Esophagus mucosa (tissue), 1 donor: ENCODE results near the gene INHBB. TPM values are rescaled to one million over a fixed set of nuclear protein-coding genes. Genes with fewer than 3 reads are reported as not detected.
"Not testable (repeated sequence)": the region's sequence is repeated elsewhere in the genome, so short reads cannot be mapped to it uniquely, and the experiment has no call there.

ENCODE experiments used
- ATAC-seq: fragments of 200-7000 bp; cut with Tn5 transposase; one replicate; pipeline ENCODE4 v1.9.1; 2020
- total RNA-seq: library from RNA; stranded (reverse); gene quantifications from one replicate; pipeline ENCODE4 v1.2.4, GENCODE V29; 2023
- donor health status: DM: yes; HTN: yes; CAD: no.

The INHBB gene
- total RNA-seq, 1 donor from 2014 or later = 0.72 TPM

- ATAC-seq = no peak
Observed at GRCh38 chr2:120382541-120383144, 36.7 kb downstream of the INHBB start.

- no peak for ATAC-seq
Observed at GRCh38 chr2:120383191-120383590, 37.3 kb downstream of the INHBB start.

DNA sequence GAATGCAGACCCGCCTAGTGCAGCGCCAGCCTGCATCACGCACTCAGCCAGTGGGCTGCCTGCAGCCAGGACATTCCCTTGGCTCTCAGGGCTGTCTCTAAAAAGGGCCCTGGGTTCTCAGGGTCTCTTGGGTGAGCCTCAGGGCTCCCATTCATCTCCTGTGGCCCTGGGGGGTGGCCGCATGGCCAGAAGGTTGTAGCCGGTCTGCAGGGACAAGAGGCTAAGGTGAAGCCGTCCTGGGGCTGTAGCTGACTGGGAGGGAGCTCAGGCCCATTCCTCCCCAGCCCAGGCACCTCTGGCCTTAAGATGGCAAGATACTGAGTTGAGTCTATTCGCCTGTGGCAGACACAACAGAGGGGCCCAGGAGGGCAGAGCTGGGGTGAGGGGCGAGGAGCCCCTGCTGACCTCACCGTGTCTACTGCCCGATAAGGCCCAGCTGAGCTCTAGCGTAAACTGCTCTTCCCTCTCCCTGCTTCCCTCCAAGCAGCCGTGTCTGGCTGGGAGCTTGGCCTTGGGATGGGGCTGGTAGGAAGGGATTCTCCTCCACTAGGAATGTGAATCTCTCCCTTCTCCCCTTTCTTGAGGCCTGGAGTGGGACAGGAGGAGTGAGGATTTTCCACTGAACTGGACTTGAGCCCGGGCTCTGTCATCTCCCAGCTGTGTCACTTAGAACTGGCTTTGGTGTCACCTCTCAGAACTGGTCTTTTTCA, 37.9 kb downstream of the INHBB start:
- no peak for ATAC-seq

DNA sequence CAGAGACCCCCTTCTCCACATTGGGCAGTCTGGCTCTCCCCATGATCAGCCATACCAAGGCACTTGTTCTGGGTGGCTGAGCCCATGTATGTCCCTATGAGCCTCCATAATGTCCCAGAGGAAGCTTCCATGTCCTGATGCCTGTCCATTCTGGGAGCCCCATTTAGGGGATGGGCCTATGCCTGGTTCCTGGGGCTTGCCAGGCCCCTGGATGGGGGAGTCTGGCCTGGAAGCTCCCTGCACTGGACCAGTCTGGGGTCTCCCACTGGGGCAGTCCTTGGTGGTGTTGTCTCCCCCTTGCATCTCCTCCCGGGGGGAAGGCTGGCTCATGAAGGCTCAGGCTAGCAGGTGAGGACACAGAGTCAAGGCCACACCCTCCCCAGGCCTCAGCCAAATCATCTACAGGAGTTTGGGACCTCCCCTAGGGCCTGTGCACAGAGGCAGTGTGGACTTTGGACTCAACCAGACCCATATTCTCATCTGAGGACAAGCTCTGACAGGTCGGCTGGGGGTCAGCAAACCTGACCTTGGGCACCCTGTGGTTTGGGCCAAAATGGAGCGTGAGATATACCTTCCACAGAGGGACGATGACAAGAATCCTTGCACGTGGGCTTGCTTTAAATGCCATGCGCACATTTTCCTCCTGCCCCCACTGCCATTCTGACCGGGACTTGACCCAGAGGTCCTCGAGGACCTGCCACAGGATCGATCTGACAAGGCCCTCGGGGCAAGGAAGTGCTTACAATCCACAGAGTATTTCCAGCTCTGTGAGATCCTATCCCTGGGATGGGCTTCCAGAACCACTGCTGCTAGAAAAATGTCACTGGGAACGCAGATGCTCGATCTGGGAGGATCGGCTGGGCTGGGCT, 38.8 kb downstream of the INHBB start:
- ATAC-seq = no peak

GRCh38 chr2:120385355-120386127, 39.6 kb downstream of the INHBB start:
- ATAC-seq = no peak

GRCh38 chr2:120388222-120389035, 42.5 kb downstream of the INHBB start:
- no peak for ATAC-seq

GRCh38 chr2:120389036-120389391, 43.1 kb downstream of the INHBB start:
- ATAC-seq = no peak

DNA sequence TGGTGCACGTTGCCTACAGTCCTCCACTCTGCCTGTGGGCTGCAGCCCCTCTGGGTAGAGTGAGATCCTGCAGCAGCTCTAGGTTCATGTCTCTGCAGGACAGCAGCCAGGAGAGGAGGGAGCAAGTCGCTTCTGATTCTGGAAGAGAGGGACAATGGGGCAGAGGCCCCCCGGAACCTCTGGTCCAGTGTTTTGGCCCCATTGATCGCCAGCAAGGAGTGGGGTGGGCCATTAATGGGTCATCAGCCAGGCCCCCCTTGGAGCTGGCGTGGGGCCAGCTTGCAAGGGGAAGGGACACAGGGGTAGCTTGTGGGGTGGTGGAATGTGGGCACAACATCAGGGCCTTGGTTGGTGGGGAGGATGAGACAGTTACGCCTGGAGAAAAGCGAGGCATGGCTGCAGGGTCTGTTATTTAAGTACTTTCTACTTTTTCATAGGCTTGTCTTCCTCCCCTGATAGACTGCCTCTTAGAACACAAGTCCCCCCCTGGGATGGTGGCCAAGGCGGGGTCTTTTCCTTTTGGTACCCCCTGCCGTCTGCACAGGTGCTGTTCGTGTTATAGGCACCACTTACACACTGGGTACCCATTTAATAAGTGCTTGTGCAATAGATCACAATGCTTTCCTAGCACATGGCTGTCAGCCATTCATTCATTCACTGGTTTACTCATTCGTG, 44.6 kb downstream of the INHBB start:
- no peak for ATAC-seq

DNA sequence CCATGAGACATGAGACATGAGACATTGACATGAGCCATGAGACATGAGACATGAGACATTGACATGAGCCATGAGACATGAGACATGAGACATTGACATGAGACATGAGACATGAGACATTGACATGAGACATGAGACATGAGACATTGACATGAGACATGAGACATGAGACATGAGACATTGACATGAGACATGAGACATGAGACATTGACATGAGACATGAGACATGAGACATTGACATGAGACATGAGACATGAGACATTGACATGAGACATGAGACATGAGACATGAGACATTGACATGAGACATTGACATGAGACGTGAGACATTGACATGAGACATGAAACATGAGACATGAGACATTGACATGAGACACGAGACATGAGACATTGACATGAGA, 45.4 kb downstream of the INHBB start:
- ATAC-seq = not testable (repeated sequence)

DNA sequence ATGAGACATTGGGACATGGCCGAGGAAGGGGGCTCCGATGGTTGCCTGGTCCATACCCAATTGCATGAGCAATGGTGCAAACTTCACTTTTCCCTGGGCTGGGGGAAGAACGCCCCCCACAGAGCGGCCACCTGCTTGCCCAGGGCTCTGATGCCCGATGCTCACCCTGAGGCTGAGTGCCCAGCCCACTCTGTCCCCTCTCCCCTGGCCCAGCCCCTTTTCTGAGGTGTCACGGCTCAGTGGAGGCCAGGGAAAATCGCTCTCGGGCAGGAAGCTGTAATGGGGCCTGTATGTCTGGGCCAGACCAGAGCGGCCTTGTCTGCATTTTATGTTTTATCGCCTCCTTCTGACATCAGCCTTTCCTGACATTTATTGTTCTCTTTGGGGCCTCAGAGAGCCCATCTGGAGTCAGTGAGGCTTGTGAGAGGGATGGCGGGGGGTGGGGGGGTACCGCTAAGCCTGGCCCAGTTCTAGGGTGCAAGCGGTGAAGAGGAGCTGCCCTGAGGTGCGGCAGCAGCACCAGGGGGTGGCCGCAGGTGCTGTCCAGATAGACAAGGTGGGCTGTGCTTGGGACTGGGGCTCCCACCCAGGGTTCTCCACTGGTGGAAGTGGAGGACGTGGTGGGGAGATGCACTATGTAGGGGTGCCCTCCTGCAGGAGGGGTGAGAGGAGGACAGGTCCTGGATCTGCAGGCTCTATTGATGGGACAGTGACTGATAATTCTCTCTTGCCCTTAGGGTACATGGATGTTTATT, 46.2 kb downstream of the INHBB start:
- no peak for ATAC-seq

GRCh38 chr2:120392923-120393322, 47.0 kb downstream of the INHBB start:
- no peak for ATAC-seq

- ATAC-seq = no peak
Observed at GRCh38 chr2:120393456-120393855, 47.5 kb downstream of the INHBB start.

DNA sequence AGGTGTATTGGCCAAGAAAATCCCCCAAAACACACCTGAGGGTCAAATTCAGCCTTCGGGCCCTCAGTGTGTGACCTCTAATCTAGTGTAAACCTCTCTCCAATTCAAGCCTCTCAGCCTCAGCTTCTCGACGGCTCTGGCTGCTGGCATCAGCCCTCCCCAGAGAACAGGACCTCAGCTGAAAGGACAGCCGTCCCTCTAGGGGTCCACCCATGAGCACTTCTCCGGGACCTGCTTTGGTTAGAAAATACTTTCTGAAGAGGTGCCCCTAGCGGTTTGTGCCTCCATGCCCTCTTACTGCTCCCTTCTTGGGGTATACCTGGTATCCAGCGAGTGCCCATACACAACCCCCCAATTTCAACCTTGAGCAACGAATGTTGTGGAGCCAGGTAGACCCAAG, 48.8 kb downstream of the INHBB start:
- no peak for ATAC-seq

DNA sequence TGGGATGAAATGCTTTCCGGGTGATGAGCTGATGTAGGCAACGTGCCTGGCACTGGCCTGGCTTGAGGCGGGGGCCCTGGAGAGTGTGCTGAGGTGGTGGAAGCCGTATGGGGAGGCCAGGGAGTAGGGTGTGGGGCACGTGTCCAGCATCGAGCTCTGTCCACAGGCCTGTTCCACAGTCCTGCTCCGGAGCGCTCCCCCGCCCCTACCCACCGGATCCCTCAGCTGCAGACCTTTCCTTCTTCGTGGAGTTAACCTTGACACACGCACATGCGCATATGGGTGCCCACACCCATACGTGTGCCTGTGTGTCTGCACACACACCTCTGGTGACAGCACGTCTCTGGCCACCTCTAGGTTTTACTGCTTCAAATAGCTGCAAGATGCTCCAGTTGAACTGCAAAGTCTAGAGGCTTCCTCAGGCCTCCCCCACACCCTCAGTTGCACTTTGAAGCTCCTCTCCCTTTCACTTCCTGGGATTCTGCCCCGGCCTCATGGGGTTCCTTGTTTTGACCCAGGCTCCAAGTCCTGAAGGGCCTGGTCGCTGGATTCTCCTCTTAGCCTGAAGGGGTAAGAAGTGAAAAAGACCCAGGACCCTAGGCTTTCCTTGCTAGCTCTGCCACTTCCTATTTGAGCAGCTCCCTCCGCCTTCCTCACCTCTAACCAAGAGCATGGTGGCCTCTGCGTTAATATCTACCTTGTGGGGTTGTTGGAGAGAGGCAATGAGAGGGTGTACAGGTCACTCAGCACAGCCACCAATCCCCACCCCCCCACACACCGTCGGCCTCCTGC, 49.5 kb downstream of the INHBB start:
- ATAC-seq = no peak

GRCh38 chr2:120396013-120396860, 50.3 kb downstream of the INHBB start:
- ATAC-seq = no peak

DNA sequence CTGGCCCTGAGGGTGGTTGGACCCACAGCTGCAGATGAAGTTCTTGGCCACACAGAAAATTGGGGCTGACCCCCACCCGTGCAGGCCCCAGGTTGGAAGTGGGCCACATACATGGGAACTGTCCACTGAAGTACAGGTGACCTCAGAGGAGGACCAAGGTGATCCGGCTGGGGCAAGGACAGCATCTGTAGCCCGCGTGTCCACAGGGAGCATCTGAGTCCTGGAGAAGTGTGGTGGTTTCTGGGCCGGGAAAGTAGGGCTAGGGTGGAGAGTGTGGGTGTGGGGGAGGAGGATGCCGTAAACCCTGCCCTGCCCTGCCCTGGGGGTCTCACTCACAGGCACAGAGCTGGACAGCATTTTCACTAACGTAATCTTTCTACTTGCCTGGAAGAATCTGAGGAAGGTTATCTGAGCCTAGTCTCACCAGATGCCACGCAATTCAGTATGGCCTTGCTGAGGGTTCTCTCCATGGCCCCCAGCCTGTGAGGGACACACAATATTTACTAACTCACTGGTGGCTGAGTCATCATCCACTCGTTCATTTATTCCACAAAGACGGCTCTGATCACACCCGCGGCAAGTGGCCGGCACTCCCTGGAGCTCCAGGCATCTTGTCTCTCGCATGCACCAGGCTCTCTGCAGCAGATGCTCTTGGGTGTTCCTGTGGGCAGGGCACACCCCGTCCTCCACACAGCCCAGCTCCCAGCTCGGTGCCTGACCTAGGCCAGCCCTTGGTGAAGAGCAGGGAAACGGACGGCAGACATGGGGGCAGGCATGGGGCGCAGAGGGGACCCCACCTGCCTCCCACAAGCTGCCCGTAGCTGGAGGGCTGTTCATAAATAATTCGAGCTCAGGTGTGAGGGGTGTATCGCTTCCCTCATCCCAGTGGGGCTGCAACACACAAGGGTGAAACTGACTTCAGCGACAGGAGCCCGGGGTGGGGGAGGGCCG, 51.2 kb downstream of the INHBB start:
- ATAC-seq = no peak
